CD14-positive monocyte (primary cell): ENCODE data around the gene RGS13. TPM values are rescaled to one million over a fixed set of nuclear protein-coding genes. Genes with fewer than 3 reads are reported as not detected.

Experiments used
- DNase-seq, 3 donors: peaks; one replicate each; pipeline ENCODE4 v3.0.0-alpha.2; 2011 to 2022
- H2AFZ ChIP-seq: 2 replicates; pipeline ENCODE4 v1.6.0; 2012; ENCODE audit warnings: mild to moderate bottlenecking, low read depth, low read length, inconsistent platforms; ENCODE audit not compliant: insufficient read depth, poor library complexity, severe bottlenecking
- H3K27ac ChIP-seq, 2 donors: 1 replicate in 1 of 2; 2 replicates in 1 of 2; pipeline ENCODE4 v1.5.1; 2012 to 2013; ENCODE audit warnings: low read length in 2 of 2, control low read depth in 1 of 2, inconsistent platforms in 1 of 2, low read depth in 1 of 2, mild to moderate bottlenecking in 1 of 2
- H3K27me3 ChIP-seq, 2 donors: one replicate each; pipeline versions ENCODE4 v1.6.0 to v1.6.1; 2011 to 2013; ENCODE audit warnings: low read length in 2 of 2; ENCODE audit not compliant: control insufficient read depth in 2 of 2, insufficient read depth in 2 of 2
- H3K36me3 ChIP-seq, 2 donors: replicated peaks in 1 of 2; 1 replicate in 1 of 2; 2 replicates in 1 of 2; pipeline versions ENCODE4 v1.5.1 to v1.6.1; 2012 to 2013; ENCODE audit warnings: low read length in 2 of 2, control low read depth in 1 of 2, inconsistent platforms in 1 of 2, mild to moderate bottlenecking in 1 of 2; ENCODE audit not compliant: insufficient read depth in 2 of 2, control insufficient read depth in 1 of 2
- H3K4me1 ChIP-seq, 2 donors: 1 replicate in 1 of 2; 2 replicates in 1 of 2; pipeline versions ENCODE4 v1.5.1 to v1.6.1; 2012 to 2013; ENCODE audit warnings: low read length in 2 of 2, control low read depth in 1 of 2, inconsistent platforms in 1 of 2, mild to moderate bottlenecking in 1 of 2, moderate library complexity in 1 of 2; ENCODE audit not compliant: insufficient read depth in 2 of 2, control insufficient read depth in 1 of 2
- H3K4me2 ChIP-seq: replicated peaks from 2 replicates; pipeline ENCODE3; 2012; ENCODE audit warnings: low read length, moderate library complexity, mild to moderate bottlenecking; ENCODE audit not compliant: poor library complexity, severe bottlenecking; ENCODE audit errors: extremely low read depth
- H3K4me3 ChIP-seq, 3 experiments: fragments of 200-600 bp in 1 of 3; sonication (generic) in 1 of 3; replicated peaks in 1 of 3; 1 replicate in 2 of 3; 2 replicates in 1 of 3; pipeline ENCODE4 v1.5.1; 2011 to 2013; ENCODE audit warnings: low read length in 3 of 3, mild to moderate bottlenecking in 3 of 3, control low read depth in 2 of 3, low read depth in 2 of 3, inconsistent platforms in 1 of 3, moderate library complexity in 1 of 3
- H3K79me2 ChIP-seq: 2 replicates; pipeline ENCODE4 v1.6.0; 2012; ENCODE audit warnings: mild to moderate bottlenecking, control low read depth, inconsistent platforms, low read length, moderate library complexity; ENCODE audit not compliant: insufficient read depth
- H3K9ac ChIP-seq: 2 replicates; pipeline ENCODE4 v1.6.0; 2017; ENCODE audit warnings: low read length, mild to moderate bottlenecking; ENCODE audit not compliant: insufficient read depth, poor library complexity, severe bottlenecking
- H3K9me3 ChIP-seq, 2 donors: replicated peaks in 1 of 2; 1 replicate in 1 of 2; 2 replicates in 1 of 2; pipeline versions ENCODE4 v1.5.1 to v1.6.1; 2012 to 2013; ENCODE audit warnings: low read length in 2 of 2, control low read depth in 1 of 2; ENCODE audit not compliant: control insufficient read depth in 1 of 2, insufficient read depth in 1 of 2
- H4K20me1 ChIP-seq: 2 replicates; pipeline ENCODE4 v1.6.0; 2012; ENCODE audit warnings: mild to moderate bottlenecking, low read length, control low read depth, moderate library complexity; ENCODE audit not compliant: insufficient read depth
- H3K27ac Mint-ChIP-seq, 7 donors: one replicate each; pipeline ENCODE4 v1.8.0; 2020; ENCODE audit warnings: mild to moderate bottlenecking in 7 of 7, mixed read lengths in 7 of 7, moderate library complexity in 6 of 7, inconsistent platforms in 2 of 7
- H3K27me3 Mint-ChIP-seq, 3 donors: one replicate each; pipeline ENCODE4 v1.8.0; 2021 to 2022; ENCODE audit warnings: low read depth in 3 of 3, mild to moderate bottlenecking in 3 of 3, mixed read lengths in 3 of 3, moderate library complexity in 3 of 3, inconsistent platforms in 1 of 3
- H3K36me3 Mint-ChIP-seq, 2 donors: one replicate each; pipeline ENCODE4 v1.8.0; 2020; ENCODE audit warnings: mixed read lengths in 2 of 2, inconsistent platforms in 1 of 2, mild to moderate bottlenecking in 1 of 2
- H3K4me1 Mint-ChIP-seq: one replicate; pipeline ENCODE4 v1.8.0; 2020; ENCODE audit warnings: mild to moderate bottlenecking, mixed read lengths
- H3K4me3 Mint-ChIP-seq, 2 donors: one replicate each; pipeline ENCODE4 v1.8.0; 2020; ENCODE audit warnings: mild to moderate bottlenecking in 2 of 2, mixed read lengths in 2 of 2, moderate library complexity in 1 of 2
- H3K9me3 Mint-ChIP-seq, 7 donors: one replicate each; pipeline ENCODE4 v1.8.0; 2020 to 2022; ENCODE audit warnings: mixed read lengths in 7 of 7, mild to moderate bottlenecking in 6 of 7, moderate library complexity in 6 of 7, inconsistent platforms in 2 of 7
- CTCF ChIP-seq: fragments of 200-600 bp; IDR thresholded peaks from one replicate; pipeline ENCODE4 v1.8.0; 2022; ENCODE audit warnings: antibody characterized with exemption, mild to moderate bottlenecking
- WGBS: methylation state at CpG from one replicate; pipeline ENCODE4 v1.1.5; 2013; ENCODE audit warnings: missing lambda C conversion rate; ENCODE audit not compliant: insufficient coverage; 5-methylcytosine and 5-hydroxymethylcytosine counted together
- intact Hi-C, 2 donors: fragments of 100-400 bp; cut with micrococcal nuclease; formaldehyde crosslinking; loops; one replicate each; pipeline versions ENCODE4 v1.15.0 to v1.15.1; 2023
- polyA plus RNA-seq, 3 donors: library from polyadenylated mRNA; depleted of rRNA in 1 of 3; unstranded in 2 of 3; stranded (reverse) in 1 of 3; fragments of 300-500 nt in 2 of 3; fragments of >200 nt in 1 of 3; fragmentation: Illumina TruSeq in 2 of 3; gene quantifications; 1 replicate in 2 of 3; 2 replicates in 1 of 3; pipeline ENCODE4 v1.2.3, GENCODE V29; 2012 to 2021

RGS13 gene
- polyA plus RNA-seq, 3 donors = not detected

GRCh38 chr1:192588546-192588945 lies 47.4 kb upstream of the RGS13 start:
- no peaks in the 10 kb centered on the region for H3K27me3 Mint-ChIP-seq
- no peak overlapping the region for H3K27ac Mint-ChIP-seq
- Histone ChIP-seq H3K27me3 (no peaks in the 10 kb centered on the region), H2AFZ (no peak overlapping the region), H3K4me3 (no peak overlapping the region), H3K4me1 (no peaks in the 10 kb centered on the region), H3K79me2 (no peaks in the 10 kb centered on the region), H4K20me1 (no peaks in the 10 kb centered on the region), H3K4me2 (no peak overlapping the region), H3K36me3 (no peaks in the 10 kb centered on the region), H3K9me3 (no peaks in the 10 kb centered on the region), H3K27ac (no peak overlapping the region), H3K9ac (no peak overlapping the region)
- no CpG with 5 or more reads among the region's 1 CpG for WGBS
- DNase-seq = no peak
- H3K4me1 Mint-ChIP-seq = no peaks in the 10 kb centered on the region
- H3K9me3 Mint-ChIP-seq = no peaks in the 10 kb centered on the region
- no peak overlapping the region for H3K4me3 Mint-ChIP-seq
- H3K36me3 Mint-ChIP-seq = no peaks in the 10 kb centered on the region
- TF ChIP-seq CTCF = no peak
- intact Hi-C loops = no loop called here

GRCh38 chr1:192589813-192590212 lies 46.1 kb upstream of the RGS13 start:
- H3K4me1 Mint-ChIP-seq = no peaks in the 10 kb centered on the region
- no peaks in the 10 kb centered on the region for H3K79me2 ChIP-seq
- H3K27ac ChIP-seq = no peak overlapping the region
- H3K4me3 ChIP-seq = no peak overlapping the region
- H3K27ac Mint-ChIP-seq = peak overlapping the region in 1 of 7 donors; percentile 21
- H4K20me1 ChIP-seq = no peaks in the 10 kb centered on the region
- WGBS = 80% methylated on average over 1 of the region's 3 CpGs
- H2AFZ ChIP-seq = no peak overlapping the region
- no peak for TF ChIP-seq CTCF
- no peaks in the 10 kb centered on the region for H3K27me3 Mint-ChIP-seq
- H3K9me3 ChIP-seq = no peaks in the 10 kb centered on the region
- H3K4me3 Mint-ChIP-seq = no peak overlapping the region
- H3K27me3 ChIP-seq = no peaks in the 10 kb centered on the region
- no peaks in the 10 kb centered on the region for H3K36me3 Mint-ChIP-seq
- no peak for DNase-seq
- H3K9ac ChIP-seq = no peak overlapping the region
- H3K36me3 ChIP-seq = no peaks in the 10 kb centered on the region
- H3K9me3 Mint-ChIP-seq = no peaks in the 10 kb centered on the region
- intact Hi-C loops = no loop called here
- no peak overlapping the region for H3K4me2 ChIP-seq
- no peaks in the 10 kb centered on the region for H3K4me1 ChIP-seq
